ENCODE results near the gene ST7. TPM values are rescaled to one million over a fixed set of nuclear protein-coding genes. Genes with fewer than 3 reads are reported as not detected.

The ST7 gene
- total RNA-seq, 2 experiments from 2014 or later: 13.2 to 14.1 TPM

- ChIA-PET POLR2A (no interaction called here), CTCF (interaction anchor here (0.6 kb wide), 1 partner anchor 72 kb away, joined by 3 read pairs; no protein-coding TSS in a partner anchor)
Measured at GRCh38 chr7:117043108-117043825, 90.0 kb downstream of the ST7 start.

GRCh38 chr7:117044664-117045063 lies 91.4 kb downstream of the ST7 start:
- POLR2A ChIA-PET: no interaction called here
- CTCF ChIA-PET: no interaction called here

- ChIA-PET CTCF (no interaction called here), POLR2A (no interaction called here)
Measured at GRCh38 chr7:117045927-117046710, 92.8 kb downstream of the ST7 start.

GRCh38 chr7:117047496-117047895 lies 94.2 kb downstream of the ST7 start:
- CTCF ChIA-PET: no interaction called here
- POLR2A ChIA-PET: no interaction called here

- POLR2A ChIA-PET: no interaction called here
- CTCF ChIA-PET: no interaction called here
Measured at GRCh38 chr7:117048114-117048866, 95.0 kb downstream of the ST7 start.

GRCh38 chr7:117048882-117049281 lies 95.6 kb downstream of the ST7 start:
- ChIA-PET POLR2A (no interaction called here), CTCF (no interaction called here)

GRCh38 chr7:117051808-117052207 lies 98.5 kb downstream of the ST7 start:
- ChIA-PET CTCF (no interaction called here), POLR2A (no interaction called here)

GRCh38 chr7:117053432-117053831 lies 100.1 kb downstream of the ST7 start:
- CTCF ChIA-PET: no interaction called here
- POLR2A ChIA-PET: no interaction called here

- CTCF ChIA-PET: no interaction called here
- POLR2A ChIA-PET: no interaction called here
Measured at GRCh38 chr7:117061751-117062150, 108.5 kb downstream of the ST7 start.

- CTCF ChIA-PET: no interaction called here
- POLR2A ChIA-PET: no interaction called here
Measured at GRCh38 chr7:117062300-117062699, 109.0 kb downstream of the ST7 start.

GRCh38 chr7:117064688-117065087 lies 111.4 kb downstream of the ST7 start:
- CTCF ChIA-PET: no interaction called here
- POLR2A ChIA-PET: no interaction called here

GRCh38 chr7:117065571-117066150 lies 112.4 kb downstream of the ST7 start:
- CTCF ChIA-PET: no interaction called here

GRCh38 chr7:117066668-117067067 lies 113.4 kb downstream of the ST7 start:
- CTCF ChIA-PET: no interaction called here
- POLR2A ChIA-PET: no interaction called here

More at GRCh38 chr7:117065571-117066150, 112.4 kb downstream of the ST7 start:
- POLR2A ChIA-PET: no interaction called here

- POLR2A ChIA-PET: no interaction called here
- CTCF ChIA-PET: no interaction called here
Measured at GRCh38 chr7:117067340-117067739, 114.0 kb downstream of the ST7 start.

GRCh38 chr7:117068511-117069145 lies 115.3 kb downstream of the ST7 start:
- ChIA-PET CTCF (no interaction called here), POLR2A (no interaction called here)

- POLR2A ChIA-PET: no interaction called here
Measured at GRCh38 chr7:117069379-117069778, 116.1 kb downstream of the ST7 start.

GRCh38 chr7:117071551-117071950 lies 118.2 kb downstream of the ST7 start:
- ChIA-PET POLR2A (no interaction called here), CTCF (no interaction called here)

More at GRCh38 chr7:117069379-117069778, 116.1 kb downstream of the ST7 start:
- CTCF ChIA-PET: no interaction called here

GRCh38 chr7:117072620-117073118 lies 119.4 kb downstream of the ST7 start:
- ChIA-PET POLR2A (no interaction called here), CTCF (no interaction called here)

GRCh38 chr7:117074378-117074777 lies 121.1 kb downstream of the ST7 start:
- ChIA-PET POLR2A (no interaction called here), CTCF (no interaction called here)

GRCh38 chr7:117075934-117076333 lies 122.6 kb downstream of the ST7 start:
- CTCF ChIA-PET: no interaction called here

More at GRCh38 chr7:117075934-117076333, 122.6 kb downstream of the ST7 start:
- POLR2A ChIA-PET: no interaction called here

Measured in activated CD8-positive, alpha-beta memory T cell treated with anti-CD3 and anti-CD28 coated beads for 36 hours (primary cell).